ENCODE data around the gene THRAP3.

THRAP3 gene

DNA sequence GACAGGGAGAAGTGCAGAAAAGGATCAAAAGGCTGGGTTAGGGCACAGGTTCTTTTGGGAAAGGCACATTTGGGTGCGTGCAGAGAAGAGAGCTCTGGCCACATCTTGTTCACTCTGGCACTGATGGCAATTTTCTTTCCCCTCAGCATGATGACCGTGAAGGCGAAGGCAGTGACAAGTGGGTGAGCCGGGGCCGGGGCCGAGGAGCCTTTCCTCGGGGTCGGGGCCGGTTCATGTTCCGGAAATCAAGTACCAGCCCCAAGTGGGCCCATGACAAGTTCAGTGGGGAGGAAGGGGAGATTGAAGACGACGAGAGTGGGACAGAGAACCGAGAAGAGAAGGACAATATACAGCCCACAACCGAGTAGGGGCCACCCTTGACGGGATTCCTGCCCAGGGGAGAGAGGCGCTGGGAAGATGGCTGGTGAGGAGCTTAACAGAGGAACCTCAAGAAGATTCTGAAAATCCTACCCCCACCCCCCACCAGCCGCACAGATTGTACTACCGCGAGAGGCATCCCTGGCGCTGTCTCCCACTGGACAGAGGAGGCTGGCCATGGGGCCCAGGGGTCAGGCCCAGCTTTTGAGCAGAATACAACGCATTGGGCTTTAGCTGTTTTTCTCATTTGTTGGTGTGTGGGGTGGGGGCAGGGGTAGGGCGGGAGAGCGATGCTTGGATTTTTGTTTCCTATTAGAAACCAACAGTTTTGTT is 79.6 kb downstream of the THRAP3 start:
- TF ChIP-seq CTCF (conservative IDR thresholded peaks at IDR 0.05) = no peak
- no peak overlapping the region for H3K27ac ChIP-seq

DNA sequence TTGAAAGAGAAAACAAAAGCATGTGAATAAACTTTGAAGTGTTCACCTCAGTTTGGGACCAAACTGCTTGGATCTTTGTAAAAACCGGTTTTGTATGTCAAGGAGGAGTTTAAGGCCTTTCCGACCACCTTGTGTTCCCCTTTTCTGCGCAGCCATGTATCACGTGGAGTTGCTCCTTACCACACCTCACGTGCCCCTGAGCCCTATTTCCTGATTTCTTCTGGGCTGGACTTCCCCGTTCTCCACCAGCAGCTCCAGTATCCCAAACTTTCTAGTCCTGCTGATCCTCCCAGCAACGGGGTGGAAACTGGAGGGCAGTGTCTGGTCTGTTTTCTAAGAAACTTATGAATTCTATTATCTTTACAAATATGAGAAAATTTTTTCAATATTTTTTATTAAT is 80.3 kb downstream of the THRAP3 start:
- no peak overlapping the region; the same call in 1 of the 2 replicates for H3K27ac ChIP-seq
- no peak for TF ChIP-seq CTCF (conservative IDR thresholded peaks at IDR 0.05)

GRCh38 chr1:36304970-36305914 is 81.0 kb downstream of the THRAP3 start:
- TF ChIP-seq CTCF (conservative IDR thresholded peaks at IDR 0.05) = no peak
- H3K27ac ChIP-seq = peak overlapping the region; percentile 78

DNA sequence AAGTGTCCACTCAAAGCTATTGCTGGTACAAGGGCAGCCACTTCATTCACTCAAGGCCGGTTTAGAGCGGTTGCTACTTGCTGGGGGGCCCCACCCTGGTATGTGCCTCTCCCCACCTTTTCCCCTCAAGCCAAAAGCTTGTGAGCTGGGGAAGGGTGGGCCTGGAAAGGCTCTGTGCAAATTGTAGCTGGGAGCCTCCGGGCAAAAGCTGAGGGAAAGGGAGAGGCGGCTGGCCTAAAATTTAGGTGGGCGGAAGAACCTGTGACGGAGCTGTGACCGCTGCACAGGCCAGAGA is 81.6 kb downstream of the THRAP3 start:
- TF ChIP-seq CTCF (conservative IDR thresholded peaks at IDR 0.05) = no peak
- peak overlapping the region; percentile 78 for H3K27ac ChIP-seq

DNA sequence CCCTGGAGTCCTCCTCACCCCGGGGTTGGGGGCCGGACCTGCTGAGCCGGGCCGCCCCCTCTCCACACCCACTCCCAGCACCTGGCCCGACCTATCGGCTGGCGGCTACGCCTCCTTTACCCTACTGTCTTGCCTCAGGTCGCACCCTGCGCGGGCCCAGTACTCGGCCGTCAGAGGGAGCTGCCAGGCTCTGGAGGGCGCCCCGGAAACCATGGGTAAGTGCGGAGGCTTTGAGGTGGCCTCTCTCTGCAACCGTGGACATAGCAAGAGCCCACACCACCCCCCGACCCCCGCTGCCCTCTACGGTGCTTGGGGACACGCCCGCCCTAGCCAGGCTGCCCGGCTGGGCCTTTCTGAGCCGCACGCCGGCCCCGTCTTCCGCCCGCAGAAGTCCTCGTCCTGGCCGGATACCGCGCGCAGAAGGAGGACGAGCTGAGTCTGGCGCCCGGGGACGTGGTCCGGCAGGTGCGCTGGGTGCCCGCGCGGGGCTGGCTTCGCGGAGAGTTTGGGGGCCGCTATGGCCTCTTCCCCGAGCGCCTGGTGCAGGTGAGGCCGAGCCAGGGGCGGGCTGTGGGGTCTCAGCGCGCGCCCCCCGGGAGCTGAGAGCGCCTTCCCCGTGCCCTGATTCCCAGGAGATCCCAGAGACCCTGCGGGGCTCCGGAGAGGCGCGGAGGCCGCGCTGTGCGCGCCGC is 82.1 kb downstream of the THRAP3 start, which contains the start of gene SH3D21:
TSS of gene SH3D21 (plus strand) at position 159 of the 692 bp plus-strand sequence. CDS start at position 212, 53 bp downstream.
- H3K27ac ChIP-seq = peak within 1 kb of the TSS; percentile 78
- TF ChIP-seq CTCF (conservative IDR thresholded peaks at IDR 0.05) = peak; percentile 20

DNA sequence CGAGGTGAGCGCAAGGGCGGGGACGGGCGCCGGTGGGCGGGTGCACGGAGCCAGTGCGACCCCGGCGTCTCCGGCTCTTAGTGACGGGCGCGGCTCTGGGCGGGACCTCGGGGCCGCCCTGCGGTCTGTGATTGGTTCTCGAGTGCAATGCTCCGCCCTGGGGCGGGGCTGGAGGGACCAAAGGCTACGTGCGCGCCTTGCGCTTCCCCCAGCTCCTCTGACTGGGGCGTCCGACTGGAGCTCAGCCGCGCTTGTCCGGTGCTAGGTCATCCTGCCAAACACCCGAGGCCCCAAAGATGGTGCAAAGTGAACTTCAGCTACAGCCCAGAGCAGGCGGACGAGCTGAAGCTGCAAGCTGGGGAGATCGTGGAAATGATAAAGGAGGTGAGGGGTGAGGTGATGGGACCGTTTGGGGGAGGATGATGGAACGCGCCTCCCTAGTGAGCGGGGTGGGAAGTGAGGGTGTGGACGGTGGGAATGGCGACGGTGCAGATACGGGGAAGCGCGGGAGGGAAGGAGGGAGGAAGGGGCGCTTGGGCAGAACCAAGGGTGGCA is 82.7 kb downstream of the THRAP3 start:
- H3K27ac ChIP-seq = peak overlapping the region; percentile 78
- no peak for TF ChIP-seq CTCF (conservative IDR thresholded peaks at IDR 0.05)

All from VCaP (cell line).